CD4-positive, alpha-beta T cell (primary cell): Measurements from ENCODE around the gene AXIN1. TPM values are rescaled to one million over a fixed set of nuclear protein-coding genes. Genes with fewer than 3 reads are reported as not detected.

Source experiments
- ATAC-seq: fragments of 200-7000 bp; cut with Tn5 transposase; one replicate; pipeline ENCODE4 v1.10.0; 2022; ENCODE audit warnings: mild to moderate bottlenecking; ENCODE audit not compliant: poor library complexity
- CTCF ChIA-PET: fragments of 350-600 bp; sonication (Branson Sonifier 250); formaldehyde crosslinking; loops from one replicate; lab custom pipeline; 2021; ENCODE audit warnings: antibody characterized with exemption, inconsistent platforms; lab: Charles Lee
- POLR2A ChIA-PET: fragments of 350-600 bp; sonication (Branson Sonifier 250); formaldehyde crosslinking; loops from one replicate; lab custom pipeline; 2021; ENCODE audit warnings: antibody characterized with exemption, inconsistent platforms; lab: Charles Lee
- DNase-seq, 14 experiments: peaks; one replicate each; pipeline ENCODE4 v3.0.0-alpha.2; 2013 to 2020; ENCODE audit warnings: mixed read lengths in 2 of 14
- H3K27ac ChIP-seq, 2 donors: one replicate each; pipeline versions ENCODE4 v1.5.1 to v1.7.0; 2013; ENCODE audit warnings: low read length in 2 of 2, low read depth in 1 of 2, mild to moderate bottlenecking in 1 of 2
- H3K27me3 ChIP-seq, 2 experiments: 1 replicate in 1 of 2; 2 replicates in 1 of 2; pipeline versions ENCODE4 v1.6.1 to v1.7.0; 2013; ENCODE audit warnings: low read length in 2 of 2, control low read depth in 1 of 2, mild to moderate bottlenecking in 1 of 2, moderate library complexity in 1 of 2; ENCODE audit not compliant: insufficient read depth in 2 of 2, control insufficient read depth in 1 of 2
- H3K36me3 ChIP-seq: one replicate; pipeline ENCODE4 v1.6.1; 2013; ENCODE audit warnings: low read length, control low read depth; ENCODE audit not compliant: insufficient read depth
- H3K4me1 ChIP-seq: one replicate; pipeline ENCODE4 v1.6.1; 2013; ENCODE audit warnings: low read length, control low read depth; ENCODE audit not compliant: insufficient read depth
- H3K4me3 ChIP-seq: one replicate; pipeline ENCODE4 v1.5.1; 2013; ENCODE audit warnings: mild to moderate bottlenecking, low read length, moderate library complexity
- H3K9me3 ChIP-seq, 2 experiments: 1 replicate in 1 of 2; 2 replicates in 1 of 2; pipeline versions ENCODE4 v1.6.1 to v1.7.0; 2013; ENCODE audit warnings: low read length in 2 of 2, mild to moderate bottlenecking in 2 of 2, control low read depth in 1 of 2, moderate library complexity in 1 of 2; ENCODE audit not compliant: control insufficient read depth in 1 of 2, insufficient read depth in 1 of 2
- H3K27ac Mint-ChIP-seq: one replicate; pipeline ENCODE4 v1.8.0; 2020; ENCODE audit warnings: mixed read lengths
- H3K27me3 Mint-ChIP-seq: one replicate; pipeline ENCODE4 v1.8.0; 2021; ENCODE audit warnings: mixed read lengths
- H3K36me3 Mint-ChIP-seq: one replicate; pipeline ENCODE4 v1.8.0; 2021; ENCODE audit warnings: low read depth, mixed read lengths
- H3K4me1 Mint-ChIP-seq: one replicate; pipeline ENCODE4 v1.8.0; 2021; ENCODE audit warnings: low read depth, mixed read lengths
- H3K4me3 Mint-ChIP-seq: one replicate; pipeline ENCODE4 v1.8.0; 2020; ENCODE audit warnings: mild to moderate bottlenecking, mixed read lengths
- H3K9me3 Mint-ChIP-seq: one replicate; pipeline ENCODE4 v1.8.0; 2020; ENCODE audit warnings: mixed read lengths
- intact Hi-C, 2 experiments: fragments of 100-400 bp; cut with DNase I in 1 of 2; cut with micrococcal nuclease in 1 of 2; formaldehyde crosslinking; loops; one replicate each; pipeline versions ENCODE4 v1.15.1 to v1.9.0; 2023 to 2025; cut with DNase I, micrococcal nuclease
- total RNA-seq, 174 experiments: library from RNA in 2 of 174; stranded (reverse) in 2 of 174; gene quantifications; one replicate each; pipeline ENCODE4 v1.2.3 and lab custom pipeline; 2021 to 2026
- TF ChIP-seq, protein P1 (sequence below): fragments of 200-600 bp; IDR thresholded peaks from one replicate; pipeline ENCODE4 v1.8.0; 2022; ENCODE audit warnings: antibody characterized with exemption, mild to moderate bottlenecking

Gene AXIN1
- total RNA-seq, 2 experiments from 2014 or later: 24.7 to 26.3 TPM

DNA sequence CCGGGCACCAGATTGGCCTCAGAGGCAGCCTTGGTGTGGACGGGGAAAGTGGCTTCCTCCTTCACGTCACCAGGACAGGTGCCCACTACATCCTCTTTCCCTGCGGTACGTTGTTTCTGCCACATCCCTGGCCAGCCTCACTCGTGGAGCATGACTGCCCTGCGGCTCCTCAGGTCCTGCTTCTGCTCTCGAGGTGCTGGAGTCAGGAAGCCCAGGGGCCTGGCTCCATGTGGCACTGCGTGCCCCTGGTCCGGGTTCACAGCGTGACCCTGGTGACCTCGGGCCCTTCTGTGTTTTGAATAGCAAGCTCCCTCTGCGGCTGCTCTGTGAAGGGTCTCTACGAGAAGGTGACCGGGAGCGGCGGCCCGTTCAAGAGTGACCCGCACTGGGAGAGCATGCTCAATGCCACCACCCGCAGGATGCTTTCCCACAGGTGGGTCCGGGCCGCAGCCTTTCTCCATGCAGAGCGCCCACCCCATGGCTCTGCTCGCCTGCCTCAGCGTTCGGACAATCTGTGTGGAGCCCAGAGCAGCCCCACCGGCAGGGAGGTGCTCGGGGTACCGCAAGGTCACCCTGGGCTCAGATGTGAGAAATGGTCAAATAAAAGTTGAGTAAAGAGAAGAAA is 90.3 kb downstream of the AXIN1 start:
- Histone ChIP-seq H3K27ac (no peak overlapping the region), H3K36me3 (peaks cover 26% of the 10 kb centered on the region), H3K4me1 (peaks cover 7% of the 10 kb centered on the region), H3K4me3 (no peak overlapping the region), H3K9me3 (no peaks in the 10 kb centered on the region), H3K27me3 (no peaks in the 10 kb centered on the region)
- H3K4me3 Mint-ChIP-seq: no peak overlapping the region
- H3K27me3 Mint-ChIP-seq: no peaks in the 10 kb centered on the region
- POLR2A ChIA-PET: no interaction called here
- peaks cover 36% of the 10 kb centered on the region for H3K36me3 Mint-ChIP-seq
- H3K4me1 Mint-ChIP-seq: no peaks in the 10 kb centered on the region
- DNase-seq (peak in 1 of 14 experiments; percentile 9), ATAC-seq (no peak)
- CTCF ChIA-PET: no interaction called here
- intact Hi-C loops: no loop called here
- H3K9me3 Mint-ChIP-seq: no peaks in the 10 kb centered on the region
- TF ChIP-seq, protein P1, sequence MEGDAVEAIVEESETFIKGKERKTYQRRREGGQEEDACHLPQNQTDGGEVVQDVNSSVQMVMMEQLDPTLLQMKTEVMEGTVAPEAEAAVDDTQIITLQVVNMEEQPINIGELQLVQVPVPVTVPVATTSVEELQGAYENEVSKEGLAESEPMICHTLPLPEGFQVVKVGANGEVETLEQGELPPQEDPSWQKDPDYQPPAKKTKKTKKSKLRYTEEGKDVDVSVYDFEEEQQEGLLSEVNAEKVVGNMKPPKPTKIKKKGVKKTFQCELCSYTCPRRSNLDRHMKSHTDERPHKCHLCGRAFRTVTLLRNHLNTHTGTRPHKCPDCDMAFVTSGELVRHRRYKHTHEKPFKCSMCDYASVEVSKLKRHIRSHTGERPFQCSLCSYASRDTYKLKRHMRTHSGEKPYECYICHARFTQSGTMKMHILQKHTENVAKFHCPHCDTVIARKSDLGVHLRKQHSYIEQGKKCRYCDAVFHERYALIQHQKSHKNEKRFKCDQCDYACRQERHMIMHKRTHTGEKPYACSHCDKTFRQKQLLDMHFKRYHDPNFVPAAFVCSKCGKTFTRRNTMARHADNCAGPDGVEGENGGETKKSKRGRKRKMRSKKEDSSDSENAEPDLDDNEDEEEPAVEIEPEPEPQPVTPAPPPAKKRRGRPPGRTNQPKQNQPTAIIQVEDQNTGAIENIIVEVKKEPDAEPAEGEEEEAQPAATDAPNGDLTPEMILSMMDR: no peak
- no peak overlapping the region for H3K27ac Mint-ChIP-seq

DNA sequence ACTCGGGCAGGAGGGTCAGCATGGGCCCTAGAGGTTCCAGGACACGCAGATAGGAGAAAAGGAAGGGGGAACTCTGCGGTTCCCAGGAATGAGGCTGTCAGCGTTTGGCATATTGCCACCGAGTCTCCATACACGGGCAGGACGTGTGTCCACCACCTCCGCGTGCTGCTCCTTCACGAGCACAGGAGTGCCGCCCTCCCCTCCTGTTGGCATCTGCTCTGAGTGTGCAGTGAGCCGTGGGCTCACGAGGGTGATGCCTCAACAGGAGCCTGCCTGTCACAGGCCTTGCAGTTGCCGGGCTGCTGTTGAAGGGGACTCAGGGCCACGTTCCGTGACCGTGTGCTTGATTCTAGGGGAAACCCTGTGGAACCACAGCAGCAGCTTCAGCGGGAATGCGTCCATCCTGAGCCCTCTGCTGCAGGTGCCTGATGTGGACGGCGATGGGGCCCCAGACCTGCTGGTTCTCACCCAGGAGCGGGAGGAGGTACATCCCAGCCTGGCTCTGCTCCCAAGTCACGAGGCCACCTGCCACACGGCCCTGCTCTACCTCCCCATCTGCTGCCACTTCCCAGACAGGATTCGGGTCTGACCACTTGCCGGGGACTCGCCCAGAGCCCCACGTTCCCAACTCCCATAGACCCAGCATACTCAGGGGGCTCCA is 91.4 kb downstream of the AXIN1 start:
- Histone ChIP-seq H3K4me3 (no peak overlapping the region), H3K27ac (no peak overlapping the region), H3K36me3 (peaks cover 26% of the 10 kb centered on the region), H3K9me3 (no peaks in the 10 kb centered on the region), H3K27me3 (no peaks in the 10 kb centered on the region), H3K4me1 (peaks cover 7% of the 10 kb centered on the region)
- ATAC-seq: no peak
- Mint-ChIP-seq H3K27ac (no peak overlapping the region), H3K9me3 (no peaks in the 10 kb centered on the region), H3K27me3 (no peaks in the 10 kb centered on the region), H3K36me3 (peaks cover 35% of the 10 kb centered on the region), H3K4me1 (peaks cover 2% of the 10 kb centered on the region), H3K4me3 (no peak overlapping the region)
- intact Hi-C loops: no loop called here
- ChIA-PET CTCF (no interaction called here), POLR2A (no interaction called here)
- TF ChIP-seq, protein P1: no peak
- no peak for DNase-seq

DNA sequence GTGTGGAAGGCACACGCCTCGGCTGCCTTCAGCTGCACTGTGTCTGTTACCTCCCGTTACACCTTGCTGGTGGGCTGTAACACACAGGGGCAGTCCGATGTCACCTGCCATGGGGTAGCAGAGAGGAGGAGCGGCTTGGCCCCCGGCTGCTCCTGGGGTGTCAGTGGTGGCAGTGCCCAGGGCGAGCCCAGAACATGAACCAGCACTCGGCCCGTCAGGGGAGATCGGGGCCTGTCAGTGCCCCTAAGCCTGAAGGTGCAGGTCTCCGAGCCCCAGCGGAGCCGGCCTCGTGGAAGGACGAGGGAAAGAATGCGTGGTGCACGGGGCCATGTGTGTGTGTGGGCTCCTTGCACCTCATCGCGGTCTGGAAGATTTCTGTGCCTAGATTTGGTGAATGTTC is 92.2 kb downstream of the AXIN1 start:
- intact Hi-C loops: no loop called here
- ChIA-PET CTCF (no interaction called here), POLR2A (no interaction called here)
- Mint-ChIP-seq H3K4me3 (no peak overlapping the region), H3K27me3 (no peaks in the 10 kb centered on the region), H3K36me3 (peaks cover 37% of the 10 kb centered on the region), H3K4me1 (peaks cover 7% of the 10 kb centered on the region), H3K27ac (no peak overlapping the region), H3K9me3 (no peaks in the 10 kb centered on the region)
- no peak overlapping the region for H3K4me3 ChIP-seq
- peaks cover 2% of the 10 kb centered on the region for H3K4me1 ChIP-seq
- H3K9me3 ChIP-seq: no peaks in the 10 kb centered on the region
- DNase-seq (no peak), ATAC-seq (no peak)
- TF ChIP-seq, protein P1: no peak
- H3K36me3 ChIP-seq: peaks cover 26% of the 10 kb centered on the region
- H3K27ac ChIP-seq: no peak overlapping the region
- no peaks in the 10 kb centered on the region for H3K27me3 ChIP-seq
